ENCODE results near the gene TNFRSF14. TPM values are rescaled to one million over a fixed set of nuclear protein-coding genes. Genes with fewer than 3 reads are reported as not detected.

Gene TNFRSF14
- total and polyA plus RNA-seq, 2 experiments from 2014 or later = not detected

DNA sequence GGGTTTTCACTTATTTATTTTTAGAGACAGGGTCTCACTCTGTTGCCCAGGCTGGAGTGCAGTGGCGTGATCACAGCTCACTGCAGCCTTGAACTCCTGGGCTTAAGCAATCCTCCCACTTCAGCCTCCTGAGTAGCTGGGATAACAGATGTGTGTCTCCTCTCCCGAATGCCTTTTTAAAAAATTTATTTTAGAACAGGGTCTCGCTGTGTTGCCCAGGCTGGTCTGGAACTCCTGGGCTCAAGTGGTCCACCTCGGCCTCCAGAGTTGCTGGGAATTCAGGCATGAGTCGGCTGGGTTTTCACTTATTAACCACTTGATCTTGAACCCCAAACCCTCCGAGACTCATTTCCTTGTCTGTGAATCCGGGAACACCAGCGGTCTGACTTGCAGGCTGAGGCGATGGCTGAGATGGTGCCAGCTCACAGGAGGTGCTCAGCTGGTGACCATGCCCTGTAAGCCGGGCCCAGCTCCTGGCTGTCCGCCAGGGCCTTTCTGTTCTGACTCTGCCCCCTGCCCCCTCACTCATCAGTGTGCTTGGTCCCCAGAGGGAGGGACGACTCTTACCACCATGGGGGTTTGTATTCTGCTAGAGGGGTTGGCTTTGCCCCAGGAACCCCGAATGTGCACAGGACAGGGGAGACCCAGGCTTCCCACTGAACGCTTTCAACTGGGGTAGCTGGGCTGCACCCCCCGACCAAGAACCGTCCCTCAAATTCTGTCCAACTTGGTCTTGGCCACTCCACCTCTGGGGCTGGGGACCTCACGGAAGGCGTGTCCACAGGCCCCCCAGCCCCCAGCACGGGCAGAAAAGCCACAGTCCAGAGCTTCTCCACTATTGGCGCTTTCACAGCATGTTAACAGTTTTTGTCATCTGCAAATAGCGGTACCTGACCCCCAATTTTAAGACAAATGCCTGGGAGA lies 54.1 kb downstream of the TNFRSF14 start:
- H3K79me2 ChIP-seq (replicated peaks; ENCODE audit: insufficient read depth) = no peaks in the 10 kb centered on the region
- ATAC-seq (no peak), DNase-seq (ENCODE audit: low spot score) (no peak)
- peak overlapping the region; percentile 83; the same call in 1 of the 2 replicates for H2AFZ ChIP-seq
- Mint-ChIP-seq H3K36me3 (ENCODE audit: low read depth) (no peaks in the 10 kb centered on the region), H3K4me1 (no peaks in the 10 kb centered on the region), H3K9me3 (peaks cover 15% of the 10 kb centered on the region), H3K27me3 (ENCODE audit: insufficient read depth, low read depth, poor library complexity) (peaks cover 6% of the 10 kb centered on the region), H3K27ac (no peak overlapping the region), H3K4me3 (no peak overlapping the region)
- TF ChIP-seq, protein P1, sequence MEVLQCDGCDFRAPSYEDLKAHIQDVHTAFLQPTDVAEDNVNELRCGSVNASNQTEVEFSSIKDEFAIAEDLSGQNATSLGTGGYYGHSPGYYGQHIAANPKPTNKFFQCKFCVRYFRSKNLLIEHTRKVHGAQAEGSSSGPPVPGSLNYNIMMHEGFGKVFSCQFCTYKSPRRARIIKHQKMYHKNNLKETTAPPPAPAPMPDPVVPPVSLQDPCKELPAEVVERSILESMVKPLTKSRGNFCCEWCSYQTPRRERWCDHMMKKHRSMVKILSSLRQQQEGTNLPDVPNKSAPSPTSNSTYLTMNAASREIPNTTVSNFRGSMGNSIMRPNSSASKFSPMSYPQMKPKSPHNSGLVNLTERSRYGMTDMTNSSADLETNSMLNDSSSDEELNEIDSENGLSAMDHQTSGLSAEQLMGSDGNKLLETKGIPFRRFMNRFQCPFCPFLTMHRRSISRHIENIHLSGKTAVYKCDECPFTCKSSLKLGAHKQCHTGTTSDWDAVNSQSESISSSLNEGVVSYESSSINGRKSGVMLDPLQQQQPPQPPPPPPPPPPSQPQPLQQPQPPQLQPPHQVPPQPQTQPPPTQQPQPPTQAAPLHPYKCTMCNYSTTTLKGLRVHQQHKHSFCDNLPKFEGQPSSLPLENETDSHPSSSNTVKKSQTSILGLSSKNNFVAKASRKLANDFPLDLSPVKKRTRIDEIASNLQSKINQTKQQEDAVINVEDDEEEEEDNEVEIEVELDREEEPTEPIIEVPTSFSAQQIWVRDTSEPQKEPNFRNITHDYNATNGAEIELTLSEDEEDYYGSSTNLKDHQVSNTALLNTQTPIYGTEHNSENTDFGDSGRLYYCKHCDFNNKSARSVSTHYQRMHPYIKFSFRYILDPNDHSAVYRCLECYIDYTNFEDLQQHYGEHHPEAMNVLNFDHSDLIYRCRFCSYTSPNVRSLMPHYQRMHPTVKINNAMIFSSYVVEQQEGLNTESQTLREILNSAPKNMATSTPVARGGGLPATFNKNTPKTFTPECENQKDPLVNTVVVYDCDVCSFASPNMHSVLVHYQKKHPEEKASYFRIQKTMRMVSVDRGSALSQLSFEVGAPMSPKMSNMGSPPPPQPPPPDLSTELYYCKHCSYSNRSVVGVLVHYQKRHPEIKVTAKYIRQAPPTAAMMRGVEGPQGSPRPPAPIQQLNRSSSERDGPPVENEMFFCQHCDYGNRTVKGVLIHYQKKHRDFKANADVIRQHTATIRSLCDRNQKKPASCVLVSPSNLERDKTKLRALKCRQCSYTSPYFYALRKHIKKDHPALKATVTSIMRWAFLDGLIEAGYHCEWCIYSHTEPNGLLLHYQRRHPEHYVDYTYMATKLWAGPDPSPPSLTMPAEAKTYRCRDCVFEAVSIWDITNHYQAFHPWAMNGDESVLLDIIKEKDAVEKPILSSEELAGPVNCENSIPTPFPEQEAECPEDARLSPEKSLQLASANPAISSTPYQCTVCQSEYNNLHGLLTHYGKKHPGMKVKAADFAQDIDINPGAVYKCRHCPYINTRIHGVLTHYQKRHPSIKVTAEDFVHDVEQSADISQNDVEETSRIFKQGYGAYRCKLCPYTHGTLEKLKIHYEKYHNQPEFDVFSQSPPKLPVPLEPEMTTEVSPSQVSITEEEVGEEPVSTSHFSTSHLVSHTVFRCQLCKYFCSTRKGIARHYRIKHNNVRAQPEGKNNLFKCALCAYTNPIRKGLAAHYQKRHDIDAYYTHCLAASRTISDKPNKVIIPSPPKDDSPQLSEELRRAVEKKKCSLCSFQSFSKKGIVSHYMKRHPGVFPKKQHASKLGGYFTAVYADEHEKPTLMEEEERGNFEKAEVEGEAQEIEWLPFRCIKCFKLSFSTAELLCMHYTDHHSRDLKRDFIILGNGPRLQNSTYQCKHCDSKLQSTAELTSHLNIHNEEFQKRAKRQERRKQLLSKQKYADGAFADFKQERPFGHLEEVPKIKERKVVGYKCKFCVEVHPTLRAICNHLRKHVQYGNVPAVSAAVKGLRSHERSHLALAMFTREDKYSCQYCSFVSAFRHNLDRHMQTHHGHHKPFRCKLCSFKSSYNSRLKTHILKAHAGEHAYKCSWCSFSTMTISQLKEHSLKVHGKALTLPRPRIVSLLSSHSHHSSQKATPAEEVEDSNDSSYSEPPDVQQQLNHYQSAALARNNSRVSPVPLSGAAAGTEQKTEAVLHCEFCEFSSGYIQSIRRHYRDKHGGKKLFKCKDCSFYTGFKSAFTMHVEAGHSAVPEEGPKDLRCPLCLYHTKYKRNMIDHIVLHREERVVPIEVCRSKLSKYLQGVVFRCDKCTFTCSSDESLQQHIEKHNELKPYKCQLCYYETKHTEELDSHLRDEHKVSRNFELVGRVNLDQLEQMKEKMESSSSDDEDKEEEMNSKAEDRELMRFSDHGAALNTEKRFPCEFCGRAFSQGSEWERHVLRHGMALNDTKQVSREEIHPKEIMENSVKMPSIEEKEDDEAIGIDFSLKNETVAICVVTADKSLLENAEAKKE (CRISPR knock-in tag; IDR thresholded peaks at IDR 0.05) = no peak
- TF ChIP-seq, protein P2, sequence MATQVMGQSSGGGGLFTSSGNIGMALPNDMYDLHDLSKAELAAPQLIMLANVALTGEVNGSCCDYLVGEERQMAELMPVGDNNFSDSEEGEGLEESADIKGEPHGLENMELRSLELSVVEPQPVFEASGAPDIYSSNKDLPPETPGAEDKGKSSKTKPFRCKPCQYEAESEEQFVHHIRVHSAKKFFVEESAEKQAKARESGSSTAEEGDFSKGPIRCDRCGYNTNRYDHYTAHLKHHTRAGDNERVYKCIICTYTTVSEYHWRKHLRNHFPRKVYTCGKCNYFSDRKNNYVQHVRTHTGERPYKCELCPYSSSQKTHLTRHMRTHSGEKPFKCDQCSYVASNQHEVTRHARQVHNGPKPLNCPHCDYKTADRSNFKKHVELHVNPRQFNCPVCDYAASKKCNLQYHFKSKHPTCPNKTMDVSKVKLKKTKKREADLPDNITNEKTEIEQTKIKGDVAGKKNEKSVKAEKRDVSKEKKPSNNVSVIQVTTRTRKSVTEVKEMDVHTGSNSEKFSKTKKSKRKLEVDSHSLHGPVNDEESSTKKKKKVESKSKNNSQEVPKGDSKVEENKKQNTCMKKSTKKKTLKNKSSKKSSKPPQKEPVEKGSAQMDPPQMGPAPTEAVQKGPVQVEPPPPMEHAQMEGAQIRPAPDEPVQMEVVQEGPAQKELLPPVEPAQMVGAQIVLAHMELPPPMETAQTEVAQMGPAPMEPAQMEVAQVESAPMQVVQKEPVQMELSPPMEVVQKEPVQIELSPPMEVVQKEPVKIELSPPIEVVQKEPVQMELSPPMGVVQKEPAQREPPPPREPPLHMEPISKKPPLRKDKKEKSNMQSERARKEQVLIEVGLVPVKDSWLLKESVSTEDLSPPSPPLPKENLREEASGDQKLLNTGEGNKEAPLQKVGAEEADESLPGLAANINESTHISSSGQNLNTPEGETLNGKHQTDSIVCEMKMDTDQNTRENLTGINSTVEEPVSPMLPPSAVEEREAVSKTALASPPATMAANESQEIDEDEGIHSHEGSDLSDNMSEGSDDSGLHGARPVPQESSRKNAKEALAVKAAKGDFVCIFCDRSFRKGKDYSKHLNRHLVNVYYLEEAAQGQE (IDR thresholded peaks at IDR 0.05; ENCODE audit: unreplicated experiment) = no peak
- no peaks in the 10 kb centered on the region for H4K20me1 ChIP-seq (replicated peaks; ENCODE audit: insufficient read depth)
- H3F3A ChIP-seq (replicated peaks; ENCODE audit: low read depth) = no peaks in the 10 kb centered on the region
- no peaks in the 10 kb centered on the region for H3K36me3 ChIP-seq (ENCODE audit: insufficient read depth)
- no peaks in the 10 kb centered on the region for H3K27me3 ChIP-seq (ENCODE audit: insufficient read depth)
- no peaks in the 10 kb centered on the region; the same call in 1 of the 2 replicates for H3K4me1 ChIP-seq (ENCODE audit: insufficient read depth)
- peak overlapping the region; percentile 72 for H3K4me2 ChIP-seq
- H3K27ac ChIP-seq (ENCODE audit: low read depth) = no peak overlapping the region
- H3K4me3 ChIP-seq = peak overlapping the region; percentile 46
- no peaks in the 10 kb centered on the region; the same call in 1 of the 2 replicates for H3K9me2 ChIP-seq (ENCODE audit: insufficient read depth)
